H1 (cell line): ENCODE data around the gene CSTF3. TPM values are rescaled to one million over a fixed set of nuclear protein-coding genes. Genes with fewer than 3 reads are reported as not detected.
A peak's percentile ranks its signal among the peaks of the same experiment; 100 is the strongest.

Experiments
- CTCF ChIA-PET: fragments of 300-600 bp; sonication (Branson Sonifier 250); formaldehyde crosslinking; loops from one replicate; lab custom pipeline; 2021; ENCODE audit not compliant: partially characterized antibody; lab: Charles Lee
- POLR2A ChIA-PET: fragments of 300-600 bp; sonication (Branson Sonifier 250); formaldehyde crosslinking; loops from one replicate; lab custom pipeline; 2021; ENCODE audit warnings: inconsistent platforms; ENCODE audit not compliant: partially characterized antibody; lab: Charles Lee
- DNase-seq, 2 experiments: peaks; one replicate each; pipeline versions ENCODE4 v3.0.0 to v3.0.0-alpha.2; 2010 to 2022; ENCODE audit warnings: low spot score in 2 of 2, low read depth in 1 of 2, mixed read lengths in 1 of 2
- FAIRE-seq: peaks from 2 replicates; lab custom pipeline; 2011; peaks lifted over from hg19 to GRCh38; lab: Jason Lieb, UNC
- H2AFZ ChIP-seq: 2 replicates; pipeline ENCODE4 v1.8.1; 2012; ENCODE audit warnings: low read length, inconsistent platforms
- H2AK5ac ChIP-seq: 2 replicates; pipeline ENCODE4 v1.6.1; 2013; ENCODE audit warnings: low read depth, low read length
- H2BK120ac ChIP-seq: replicated peaks from 2 replicates; pipeline ENCODE3; 2013; ENCODE audit warnings: low read depth, low read length, inconsistent platforms
- H2BK12ac ChIP-seq: 2 replicates; pipeline ENCODE4 v1.6.1; 2013; ENCODE audit warnings: low read depth, low read length
- H2BK15ac ChIP-seq: 2 replicates; pipeline ENCODE4 v1.6.1; 2013; ENCODE audit warnings: low read length
- H2BK20ac ChIP-seq: 2 replicates; pipeline ENCODE4 v1.6.1; 2013; ENCODE audit warnings: low read length
- H2BK5ac ChIP-seq: 2 replicates; pipeline ENCODE4 v1.6.1; 2013; ENCODE audit warnings: low read depth, low read length
- H3K14ac ChIP-seq: 2 replicates; pipeline ENCODE4 v1.6.1; 2013; ENCODE audit warnings: inconsistent platforms; ENCODE audit not compliant: insufficient read length
- H3K18ac ChIP-seq: 2 replicates; pipeline ENCODE4 v1.6.1; 2013; ENCODE audit warnings: low read length; ENCODE audit errors: extremely low read depth
- H3K23ac ChIP-seq: 2 replicates; pipeline ENCODE4 v1.6.1; 2013; ENCODE audit warnings: inconsistent platforms; ENCODE audit not compliant: insufficient read length
- H3K23me2 ChIP-seq: 2 replicates; pipeline ENCODE4 v1.6.1; 2013; ENCODE audit warnings: low read depth, low read length
- H3K27ac ChIP-seq: 2 replicates; pipeline ENCODE4 v1.6.1; 2011; ENCODE audit warnings: low read depth, low read length, inconsistent platforms
- H3K27me3 ChIP-seq, 4 experiments: replicated peaks in 1 of 4; 1 replicate in 1 of 4; 2 replicates in 3 of 4; pipeline versions ENCODE4 v1.6.1 to v1.8.1; 2011 to 2013; ENCODE audit warnings: low read length in 3 of 4, mild to moderate bottlenecking in 3 of 4, inconsistent platforms in 2 of 4, mixed read lengths in 2 of 4, moderate library complexity in 1 of 4; ENCODE audit not compliant: control insufficient read depth in 3 of 4, insufficient read depth in 3 of 4; ENCODE audit errors: extremely low read depth in 1 of 4
- H3K36me3 ChIP-seq, 4 experiments: 2 replicates each; pipeline versions ENCODE4 v1.6.1 to v1.8.1; 2011 to 2013; ENCODE audit warnings: mild to moderate bottlenecking in 4 of 4, low read length in 3 of 4, moderate library complexity in 2 of 4, control low read depth in 1 of 4, inconsistent platforms in 1 of 4; ENCODE audit not compliant: insufficient read depth in 4 of 4, control insufficient read depth in 2 of 4
- H3K4ac ChIP-seq: replicated peaks from 2 replicates; pipeline ENCODE3; 2013; ENCODE audit warnings: low read length, low read depth, mixed read lengths, inconsistent platforms; ENCODE audit not compliant: insufficient read length
- H3K4me1 ChIP-seq, 4 experiments: replicated peaks in 1 of 4; 1 replicate in 1 of 4; 2 replicates in 3 of 4; pipeline versions ENCODE4 v1.6.1 to v1.8.1; 2011 to 2013; ENCODE audit warnings: low read length in 3 of 4, inconsistent platforms in 2 of 4, mixed read lengths in 1 of 4; ENCODE audit not compliant: insufficient read depth in 4 of 4, control insufficient read depth in 3 of 4
- H3K4me2 ChIP-seq, 2 experiments: 2 replicates each; pipeline versions ENCODE4 v1.6.1 to v1.8.1; 2011 to 2013; ENCODE audit warnings: low read depth in 2 of 2, low read length in 2 of 2, control low read depth in 1 of 2, inconsistent platforms in 1 of 2, mild to moderate bottlenecking in 1 of 2; ENCODE audit not compliant: insufficient read depth in 1 of 2
- H3K4me3 ChIP-seq, 4 experiments: fragments of 200-600, 300-600 bp in 1 of 4; sonication (generic), shearing (Covaris generic), sonication (Bioruptor Twin) in 1 of 4; 2 replicates each; pipeline versions ENCODE4 v1.5.1 to v1.8.1; 2011 to 2016; ENCODE audit warnings: low read length in 4 of 4, low read depth in 3 of 4, control low read depth in 2 of 4, inconsistent platforms in 2 of 4, mild to moderate bottlenecking in 2 of 4, mixed read lengths in 1 of 4, moderate library complexity in 1 of 4; ENCODE audit not compliant: insufficient read depth in 2 of 4; ENCODE audit errors: extremely low read depth in 1 of 4
- H3K56ac ChIP-seq: replicated peaks from 2 replicates; pipeline ENCODE3; 2013; ENCODE audit warnings: low read depth, mild to moderate bottlenecking, mixed read lengths, low read length, inconsistent platforms; ENCODE audit not compliant: insufficient read length
- H3K79me1 ChIP-seq: 2 replicates; pipeline ENCODE4 v1.6.1; 2013; ENCODE audit warnings: low read depth, low read length, control low read depth
- H3K79me2 ChIP-seq, 2 experiments: 2 replicates each; pipeline versions ENCODE4 v1.6.1 to v1.8.1; 2012 to 2013; ENCODE audit warnings: low read length in 2 of 2, mild to moderate bottlenecking in 2 of 2, inconsistent platforms in 1 of 2; ENCODE audit not compliant: insufficient read depth in 2 of 2, control insufficient read depth in 1 of 2
- H3K9ac ChIP-seq, 4 experiments: replicated peaks in 1 of 4; 1 replicate in 1 of 4; 2 replicates in 3 of 4; pipeline versions ENCODE4 v1.6.1 to v1.8.1; 2011 to 2013; ENCODE audit warnings: low read depth in 3 of 4, low read length in 3 of 4, control low read depth in 2 of 4, mild to moderate bottlenecking in 2 of 4, moderate library complexity in 2 of 4, inconsistent platforms in 1 of 4; ENCODE audit errors: extremely low read depth in 1 of 4
- H3K9me3 ChIP-seq, 2 experiments: 2 replicates each; pipeline versions ENCODE4 v1.6.1 to v1.8.1; 2012 to 2013; ENCODE audit warnings: mild to moderate bottlenecking in 2 of 2, moderate library complexity in 2 of 2, control low read depth in 1 of 2, inconsistent platforms in 1 of 2, low read depth in 1 of 2, low read length in 1 of 2, mixed read lengths in 1 of 2; ENCODE audit not compliant: insufficient read depth in 2 of 2
- H4K20me1 ChIP-seq, 2 experiments: replicated peaks in 1 of 2; 2 replicates each; pipeline versions ENCODE3 to v1.8.1; 2011 to 2013; ENCODE audit warnings: inconsistent platforms in 2 of 2, low read length in 2 of 2, mild to moderate bottlenecking in 1 of 2; ENCODE audit not compliant: insufficient read depth in 2 of 2, control insufficient read depth in 1 of 2
- H4K5ac ChIP-seq: 2 replicates; pipeline ENCODE4 v1.6.1; 2013; ENCODE audit warnings: low read length, low read depth, mixed read lengths, inconsistent platforms; ENCODE audit not compliant: insufficient read length
- H4K8ac ChIP-seq: 2 replicates; pipeline ENCODE4 v1.8.0; 2013; ENCODE audit warnings: mild to moderate bottlenecking, moderate library complexity, low read length, inconsistent platforms; ENCODE audit not compliant: insufficient read depth; ENCODE audit errors: extremely low read depth
- H4K91ac ChIP-seq: replicated peaks from 2 replicates; pipeline ENCODE3; 2013; ENCODE audit warnings: low read length, mixed read lengths, inconsistent platforms; ENCODE audit not compliant: insufficient read length
- TAF1 ChIP-seq: IDR thresholded peaks from 2 replicates; pipeline ENCODE4 v1.6.1; 2011; ENCODE audit warnings: mild to moderate bottlenecking, low read depth, low read length
- WGBS, 2 experiments: shearing (Covaris generic) in 1 of 2; methylation state at CpG; one replicate each; pipeline versions ENCODE4 v1.1.6 to v1.1.7; 2013 to 2015; ENCODE audit warnings: low lambda C conversion rate in 2 of 2, mixed read lengths in 2 of 2, inconsistent platforms in 1 of 2, low coverage in 1 of 2, missing lambda C conversion rate in 1 of 2; ENCODE audit not compliant: insufficient replicate concordance in 2 of 2, insufficient coverage in 1 of 2, insufficient read length in 1 of 2; ENCODE audit errors: extremely low coverage in 1 of 2, missing lambda C conversion rate in 1 of 2; 5-methylcytosine and 5-hydroxymethylcytosine counted together
- polyA plus RNA-seq, 7 experiments: library from polyadenylated mRNA; depleted of rRNA in 3 of 7; stranded (reverse) in 5 of 7; unstranded in 2 of 7; fragments of >200 nt in 5 of 7; fragments of 200-250 nt in 2 of 7; gene quantifications; 1 replicate in 5 of 7; 2 replicates in 1 of 7; 4 replicates in 1 of 7; pipeline versions ENCODE4 v1.2.1 to v1.2.3, GENCODE V29; 2011 to 2013; ENCODE audit warnings: missing spikeins in 2 of 7, mixed read lengths in 2 of 7
- total RNA-seq: library from RNA; stranded (reverse); fragmentation: NEBNext Ultra II Directional; extraction: Animal tissue kit (Norgen Biotek cat#: 25700); gene quantifications from 2 replicates; pipeline ENCODE4 v1.2.1, GENCODE V29; 2021

CSTF3 gene
- total and polyA plus RNA-seq, 2 of the 8 experiments (the other 6 are each of a cell fraction or from before 2014, with no cell fraction given) = 22.3 to 54.7 TPM

GRCh38 chr11:33040033-33040861, 121.0 kb downstream of the CSTF3 start:
- Histone ChIP-seq H3K23ac (no peak overlapping the region), H2BK120ac (no peak overlapping the region), H2BK15ac (no peak overlapping the region), H4K20me1 (no peaks in the 10 kb centered on the region), H4K91ac (no peak overlapping the region), H3K56ac (no peak overlapping the region), H3K9me3 (no peaks in the 10 kb centered on the region), H2BK12ac (no peak overlapping the region), H3K4me2 (peak overlapping the region; percentile 70 to 81), H3K79me2 (0 out of 4 replicates have a peak, but pooled peaks cover 0 to 3% of the 10 kb centered on the region in 2 experiments), H3K36me3 (peaks cover 0 to 13% (median 6%) of the 10 kb centered on the region in 4 experiments; a peak in 3 of 8 replicates), H3K14ac (no peak overlapping the region), H2BK5ac (peak overlapping the region; percentile 49; the same call in 1 of the 2 replicates), H3K18ac (no peak overlapping the region), H3K27ac (peak overlapping the region; percentile 97; the same call in 1 of the 2 replicates), H3K79me1 (no peaks in the 10 kb centered on the region), H2BK20ac (no peak overlapping the region), H4K8ac (peak overlapping the region; percentile 98; the same call in 1 of the 2 replicates), H2AK5ac (no peak overlapping the region), H3K9ac (peak overlapping the region; percentile 84 to 95 (median 90)), H3K4me3 (peak overlapping the region; percentile 77 to 89 (median 82)), H3K4ac (no peak overlapping the region), H3K4me1 (peaks cover 0 to 5% (median 4%) of the 10 kb centered on the region in 4 experiments; a peak in 4 of 7 replicates), H3K23me2 (no peaks in the 10 kb centered on the region; the same call in 1 of the 2 replicates), H4K5ac (no peak overlapping the region), H2AFZ (peak overlapping the region; percentile 66; the same call in 1 of the 2 replicates), H3K27me3 (no peaks in the 10 kb centered on the region)
- CTCF ChIA-PET = interaction anchor here (0.6 to 1.8 kb wide), 7 partner anchors 12 to 769 kb away, joined by 3 to 5 read pairs (median 3); partner anchors contain the start of gene DEPDC7
- FAIRE-seq = no peak
- no peak for DNase-seq
- 19% methylated on average over 16 of the region's 30 CpGs; no CpG with 5 or more reads in 1 of the 2 experiments for WGBS, 2 experiments
- POLR2A ChIA-PET = interaction anchor here (0.6 to 3.8 kb wide), 20 partner anchors 11 to 1010 kb away, joined by 3 to 21 read pairs (median 4); partner anchors contain the start of genes CSTF3, DEPDC7 and QSER1
- TF ChIP-seq TAF1 = no peak
